Measurements from ENCODE around the gene NKX2-3. TPM values are rescaled to one million over a fixed set of nuclear protein-coding genes. Genes with fewer than 3 reads are reported as not detected.

The NKX2-3 gene
- polyA plus RNA-seq, 2 donors, result 0.14 to 1.1 TPM

DNA sequence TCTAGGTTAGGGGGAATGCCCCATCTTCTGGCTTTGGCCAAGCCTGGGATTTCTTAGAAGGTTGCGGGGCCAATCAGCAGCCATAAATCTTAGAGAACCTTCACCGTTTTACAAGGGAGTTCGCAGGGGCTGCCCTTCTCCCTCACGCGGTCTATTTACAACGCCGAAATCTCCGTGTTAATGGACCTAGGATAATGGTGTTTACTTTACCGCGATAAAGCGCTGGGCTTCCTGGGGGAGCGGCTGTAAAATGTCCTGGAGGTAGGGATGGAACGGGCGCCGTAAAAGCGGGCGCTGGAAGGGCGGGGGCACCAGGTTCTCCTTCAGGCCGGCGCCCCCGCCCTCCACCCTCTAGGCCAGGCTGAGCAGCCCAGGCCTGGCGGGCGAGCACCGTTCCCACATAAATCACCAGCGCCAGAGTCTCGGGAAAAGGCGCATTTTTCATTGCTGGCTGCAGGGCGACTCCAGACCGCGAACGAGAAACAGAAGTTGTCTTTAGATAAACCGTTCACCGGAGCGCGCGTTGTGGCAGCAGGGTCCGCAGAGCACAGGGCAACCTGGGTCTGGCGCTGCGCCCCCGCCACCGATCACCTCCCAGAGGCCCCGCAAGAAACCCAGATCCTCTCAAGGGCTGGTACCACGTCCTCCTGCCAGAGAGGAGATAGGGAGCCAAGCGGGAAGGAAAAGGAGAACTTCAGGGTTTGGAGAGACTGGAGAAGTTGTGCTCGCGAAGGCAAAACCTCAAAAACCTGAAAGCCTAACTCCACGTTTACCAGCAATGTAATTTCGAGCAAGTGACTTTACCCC, 12.5 kb upstream of the NKX2-3 start:
- H3K4me1 ChIP-seq (ENCODE audit: control insufficient read depth in 2 of 2, insufficient read depth in 2 of 2, low read length in 1 of 2), result peaks cover 0 to 18% of the 10 kb centered on the region in 2 donors
- H3K27ac ChIP-seq (ENCODE audit: low read depth in 2 of 2, low read length in 1 of 2), result no peak overlapping the region

DNA sequence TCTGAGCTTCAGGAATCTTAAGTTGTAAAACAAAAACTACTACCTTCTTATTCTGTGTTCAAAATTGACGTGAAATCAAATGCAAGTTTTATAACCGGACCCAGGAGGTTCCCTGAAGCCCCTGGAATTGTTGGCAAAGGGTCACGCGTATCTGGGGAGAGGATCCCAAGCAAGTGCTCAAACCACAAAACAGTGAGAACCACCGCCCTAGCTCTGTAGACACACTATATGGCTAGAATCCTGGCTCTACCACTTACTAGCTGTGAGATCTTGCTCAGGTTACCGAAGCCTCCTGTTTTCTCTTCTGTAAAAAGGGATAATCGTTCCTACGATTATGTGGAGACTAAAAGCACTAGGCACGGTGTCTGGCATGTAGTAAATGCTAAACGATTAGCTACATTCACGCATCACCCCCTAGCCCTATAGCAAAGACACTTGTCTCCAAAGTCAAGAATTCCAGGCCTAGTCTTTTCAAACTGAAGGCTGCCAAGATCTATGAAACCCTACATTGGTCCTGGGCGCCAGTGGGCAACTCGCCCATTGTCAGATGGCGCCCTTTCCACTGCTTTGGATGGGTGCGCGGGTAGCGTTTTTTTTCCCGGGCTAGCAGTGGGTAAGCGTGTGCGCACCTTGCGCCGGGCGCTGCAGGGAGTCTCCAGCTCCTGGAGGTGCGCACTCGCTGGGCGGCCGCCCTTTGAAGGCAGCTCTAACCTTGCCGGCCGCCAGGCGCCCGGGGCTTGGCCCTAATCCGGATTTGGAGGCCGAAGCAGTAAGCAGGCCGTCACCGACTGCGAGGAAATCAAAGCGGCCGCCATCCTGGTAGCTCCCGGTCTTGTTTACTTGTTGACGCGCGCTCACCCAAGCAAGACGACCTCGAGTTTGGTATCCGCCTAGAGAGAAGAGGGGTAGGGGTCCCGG, 11.6 kb upstream of the NKX2-3 start:
- H3K36me3 ChIP-seq (ENCODE audit: control insufficient read depth in 2 of 2, insufficient read depth in 2 of 2, low read length in 1 of 2), result no peaks in the 10 kb centered on the region
- H3K4me1 ChIP-seq (ENCODE audit: control insufficient read depth in 2 of 2, insufficient read depth in 2 of 2, low read length in 1 of 2), result peaks cover 0 to 18% of the 10 kb centered on the region in 2 donors
- WGBS, 2 donors, result 27 to 35% methylated on average over 45 to 46 of the region's 46 CpGs
- no peaks in the 10 kb centered on the region for H3K9me3 ChIP-seq (ENCODE audit: control insufficient read depth in 2 of 2, insufficient read depth in 1 of 2, low read depth in 1 of 2, low read length in 1 of 2)
- H3K27ac ChIP-seq (ENCODE audit: low read depth in 2 of 2, low read length in 1 of 2), result no peak overlapping the region
- H3K4me3 ChIP-seq (ENCODE audit: low read depth in 1 of 2, low read length in 2 of 2), result peak overlapping the region in 1 of 2 donors; percentile 5
- peaks cover 12 to 33% of the 10 kb centered on the region in 2 donors for H3K27me3 ChIP-seq (ENCODE audit: control insufficient read depth in 1 of 2, insufficient read depth in 2 of 2, low read length in 2 of 2)

More for the DNA sequence above, 12.5 kb upstream of the NKX2-3 start:
- H3K9me3 ChIP-seq (ENCODE audit: control insufficient read depth in 2 of 2, insufficient read depth in 1 of 2, low read depth in 1 of 2, low read length in 1 of 2), result no peaks in the 10 kb centered on the region
- 4 to 7% methylated on average over 48 of the region's 48 CpGs for WGBS, 2 donors
- H3K27me3 ChIP-seq (ENCODE audit: control insufficient read depth in 1 of 2, insufficient read depth in 2 of 2, low read length in 2 of 2), result peaks cover 13 to 30% of the 10 kb centered on the region in 2 donors
- no peaks in the 10 kb centered on the region for H3K36me3 ChIP-seq (ENCODE audit: control insufficient read depth in 2 of 2, insufficient read depth in 2 of 2, low read length in 1 of 2)
- H3K4me3 ChIP-seq (ENCODE audit: low read depth in 1 of 2, low read length in 2 of 2), result no peak overlapping the region

DNA sequence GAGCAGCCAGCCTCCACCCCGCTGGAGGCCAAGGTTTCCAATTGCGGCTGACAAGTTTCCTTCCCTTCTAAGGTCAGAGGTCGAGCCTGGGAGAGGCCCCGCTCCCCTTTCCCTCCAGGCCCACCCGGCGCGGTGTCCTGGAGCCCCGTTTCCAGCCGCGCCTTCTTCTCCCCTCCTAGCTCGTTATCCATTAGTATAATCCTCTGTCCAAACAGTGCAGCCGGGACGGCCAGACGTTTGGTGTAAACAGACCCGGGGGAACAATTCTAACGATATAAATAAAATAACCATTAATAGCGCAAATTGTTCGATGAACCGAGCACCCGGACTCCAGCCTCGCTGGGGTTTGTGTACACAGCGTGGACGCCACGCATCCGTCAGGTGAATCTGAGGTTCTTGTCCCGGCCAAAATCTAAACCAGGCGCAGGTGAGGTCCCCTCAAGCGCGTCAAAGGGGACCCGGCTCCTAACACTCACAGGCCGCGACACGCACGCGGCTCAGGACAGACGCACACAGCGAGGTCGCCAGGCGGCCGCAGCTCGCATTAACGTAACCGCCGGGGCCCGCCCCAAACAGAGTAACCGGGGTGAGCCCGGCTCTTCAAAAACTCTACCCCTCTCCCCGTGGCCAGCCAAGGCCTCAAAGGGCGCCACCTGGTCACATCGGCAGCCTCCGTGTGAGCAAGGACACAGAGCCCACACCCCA, 10.8 kb upstream of the NKX2-3 start:
- Histone ChIP-seq H3K9me3 (ENCODE audit: control insufficient read depth in 2 of 2, insufficient read depth in 1 of 2, low read depth in 1 of 2, low read length in 1 of 2) (peaks cover 0 to 3% of the 10 kb centered on the region in 2 donors), H3K4me1 (ENCODE audit: control insufficient read depth in 2 of 2, insufficient read depth in 2 of 2, low read length in 1 of 2) (peaks cover 0 to 18% of the 10 kb centered on the region in 2 donors), H3K36me3 (ENCODE audit: control insufficient read depth in 2 of 2, insufficient read depth in 2 of 2, low read length in 1 of 2) (no peaks in the 10 kb centered on the region), H3K4me3 (ENCODE audit: low read depth in 1 of 2, low read length in 2 of 2) (peak overlapping the region in 1 of 2 donors; percentile 5), H3K27ac (ENCODE audit: low read depth in 2 of 2, low read length in 1 of 2) (no peak overlapping the region), H3K27me3 (ENCODE audit: control insufficient read depth in 1 of 2, insufficient read depth in 2 of 2, low read length in 2 of 2) (peaks cover 17 to 39% of the 10 kb centered on the region in 2 donors)
- 27 to 28% methylated on average over 50 to 51 of the region's 51 CpGs for WGBS, 2 donors

DNA sequence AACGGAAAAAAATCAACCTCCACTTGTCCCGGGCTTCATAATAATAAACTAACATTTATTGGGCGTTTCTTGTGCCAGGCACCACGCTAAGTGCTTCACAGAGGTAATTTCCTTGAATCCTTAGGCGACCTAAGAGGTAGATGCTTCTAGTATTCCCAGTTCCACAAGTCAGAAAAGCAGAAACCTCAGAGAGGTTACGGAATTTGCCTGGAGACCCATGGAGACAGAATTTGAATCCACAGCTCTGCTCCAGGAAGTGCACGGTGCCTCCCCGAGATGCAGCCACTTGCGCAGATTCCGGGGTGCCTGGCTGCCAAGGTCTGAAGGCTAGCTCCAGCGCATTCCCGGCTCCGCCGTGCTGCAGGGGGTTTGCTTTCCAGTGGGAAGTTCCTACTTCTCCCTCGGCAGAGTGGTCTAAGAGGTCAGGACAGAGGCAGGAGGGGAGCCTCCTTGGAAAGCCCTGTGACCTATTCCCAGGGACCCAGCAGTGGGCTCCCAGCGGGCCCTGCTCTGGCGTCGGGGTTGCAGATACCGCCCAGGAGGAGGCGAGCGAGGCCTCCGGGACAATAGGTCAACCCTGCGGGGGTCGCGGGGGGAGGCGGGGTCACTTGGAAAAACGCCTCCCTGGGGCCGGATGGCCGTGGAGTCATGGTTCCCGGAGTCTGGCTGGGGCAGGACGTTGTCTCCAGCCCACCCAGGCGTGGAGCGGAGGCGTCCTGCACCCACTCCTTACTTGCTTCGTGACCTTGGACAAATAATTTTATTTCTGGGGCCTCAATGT, 10.1 kb upstream of the NKX2-3 start:
- peaks cover 21 to 42% of the 10 kb centered on the region in 2 donors for H3K27me3 ChIP-seq (ENCODE audit: control insufficient read depth in 1 of 2, insufficient read depth in 2 of 2, low read length in 2 of 2)
- H3K4me1 ChIP-seq (ENCODE audit: control insufficient read depth in 2 of 2, insufficient read depth in 2 of 2, low read length in 1 of 2), result peaks cover 0 to 18% of the 10 kb centered on the region in 2 donors
- no peak overlapping the region for H3K4me3 ChIP-seq (ENCODE audit: low read depth in 1 of 2, low read length in 2 of 2)
- H3K27ac ChIP-seq (ENCODE audit: low read depth in 2 of 2, low read length in 1 of 2), result no peak overlapping the region
- 18 to 23% methylated on average over 35 of the region's 35 CpGs for WGBS, 2 donors
- peaks cover 3% of the 10 kb centered on the region in 2 donors for H3K9me3 ChIP-seq (ENCODE audit: control insufficient read depth in 2 of 2, insufficient read depth in 1 of 2, low read depth in 1 of 2, low read length in 1 of 2)
- no peaks in the 10 kb centered on the region for H3K36me3 ChIP-seq (ENCODE audit: control insufficient read depth in 2 of 2, insufficient read depth in 2 of 2, low read length in 1 of 2)

DNA sequence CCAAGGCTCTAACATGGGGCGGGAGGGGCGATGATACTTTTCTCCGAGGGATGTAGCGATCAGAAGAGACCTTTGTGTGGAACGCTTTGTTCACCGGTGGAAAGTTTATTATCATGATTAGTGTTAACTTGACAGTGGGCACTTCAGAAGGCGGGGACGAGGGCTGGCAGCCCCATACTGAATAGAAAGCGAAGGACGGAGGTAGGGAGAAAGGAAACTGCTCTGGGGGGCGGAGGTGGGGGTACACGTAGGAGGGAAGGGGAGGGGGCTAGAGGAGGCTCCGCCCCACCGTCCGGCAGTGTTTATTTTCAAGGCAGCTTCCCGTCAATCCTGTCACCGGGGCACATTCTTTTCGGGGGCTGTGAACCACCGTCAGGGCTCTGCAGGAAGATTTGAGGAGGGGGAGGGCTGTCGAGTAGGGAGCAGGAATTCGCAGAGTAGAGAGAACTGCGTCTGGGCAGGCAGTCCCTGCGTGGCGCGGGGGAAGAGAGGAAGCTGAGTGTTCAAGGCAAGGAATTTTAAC, 9.4 kb upstream of the NKX2-3 start:
- Histone ChIP-seq H3K27ac (ENCODE audit: low read depth in 2 of 2, low read length in 1 of 2) (no peak overlapping the region), H3K27me3 (ENCODE audit: control insufficient read depth in 1 of 2, insufficient read depth in 2 of 2, low read length in 2 of 2) (peaks cover 21 to 47% of the 10 kb centered on the region in 2 donors), H3K4me3 (ENCODE audit: low read depth in 1 of 2, low read length in 2 of 2) (no peak overlapping the region), H3K4me1 (ENCODE audit: control insufficient read depth in 2 of 2, insufficient read depth in 2 of 2, low read length in 1 of 2) (peaks cover 0 to 18% of the 10 kb centered on the region in 2 donors), H3K36me3 (ENCODE audit: control insufficient read depth in 2 of 2, insufficient read depth in 2 of 2, low read length in 1 of 2) (no peaks in the 10 kb centered on the region), H3K9me3 (ENCODE audit: control insufficient read depth in 2 of 2, insufficient read depth in 1 of 2, low read depth in 1 of 2, low read length in 1 of 2) (peaks cover 3 to 5% of the 10 kb centered on the region in 2 donors)
- WGBS, 2 donors, result 6 to 8% methylated on average over 25 of the region's 25 CpGs

DNA sequence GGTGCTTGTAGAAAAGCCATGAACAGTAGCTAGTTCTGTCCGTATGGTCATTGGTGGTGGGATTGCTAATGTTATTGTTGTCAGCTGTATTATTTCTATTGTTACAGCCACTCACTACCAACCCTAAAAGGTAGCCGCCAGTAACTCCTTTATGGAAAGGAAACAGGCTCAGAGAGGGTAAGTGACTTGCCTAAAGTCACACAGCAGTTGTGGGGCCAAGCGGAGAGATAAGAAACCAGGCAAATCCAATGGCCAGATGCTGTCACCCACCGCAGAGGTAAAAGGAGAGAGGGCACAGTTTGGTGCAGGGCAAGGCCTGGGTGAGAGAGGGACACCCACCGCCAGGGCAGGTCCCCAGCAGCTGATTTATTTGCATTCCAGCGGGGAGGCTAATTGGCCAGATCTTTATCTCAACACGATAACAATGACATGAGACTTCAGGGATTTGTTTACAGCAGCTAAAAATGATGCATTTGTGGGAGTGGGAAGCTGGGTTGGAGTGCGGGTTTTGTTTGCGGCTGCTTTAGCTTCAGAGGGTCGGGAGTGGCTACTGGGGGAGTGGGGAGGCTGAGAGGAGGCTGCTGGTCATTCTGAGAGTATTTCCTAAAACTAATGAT, 8.6 kb upstream of the NKX2-3 start:
- Histone ChIP-seq H3K27ac (ENCODE audit: low read depth in 2 of 2, low read length in 1 of 2) (no peak overlapping the region), H3K27me3 (ENCODE audit: control insufficient read depth in 1 of 2, insufficient read depth in 2 of 2, low read length in 2 of 2) (peaks cover 21 to 45% of the 10 kb centered on the region in 2 donors), H3K36me3 (ENCODE audit: control insufficient read depth in 2 of 2, insufficient read depth in 2 of 2, low read length in 1 of 2) (no peaks in the 10 kb centered on the region), H3K4me3 (ENCODE audit: low read depth in 1 of 2, low read length in 2 of 2) (no peak overlapping the region), H3K9me3 (ENCODE audit: control insufficient read depth in 2 of 2, insufficient read depth in 1 of 2, low read depth in 1 of 2, low read length in 1 of 2) (peaks cover 3 to 5% of the 10 kb centered on the region in 2 donors), H3K4me1 (ENCODE audit: control insufficient read depth in 2 of 2, insufficient read depth in 2 of 2, low read length in 1 of 2) (peaks cover 0 to 18% of the 10 kb centered on the region in 2 donors)
- WGBS, 2 donors, result 37 to 49% methylated on average over 10 of the region's 10 CpGs

DNA sequence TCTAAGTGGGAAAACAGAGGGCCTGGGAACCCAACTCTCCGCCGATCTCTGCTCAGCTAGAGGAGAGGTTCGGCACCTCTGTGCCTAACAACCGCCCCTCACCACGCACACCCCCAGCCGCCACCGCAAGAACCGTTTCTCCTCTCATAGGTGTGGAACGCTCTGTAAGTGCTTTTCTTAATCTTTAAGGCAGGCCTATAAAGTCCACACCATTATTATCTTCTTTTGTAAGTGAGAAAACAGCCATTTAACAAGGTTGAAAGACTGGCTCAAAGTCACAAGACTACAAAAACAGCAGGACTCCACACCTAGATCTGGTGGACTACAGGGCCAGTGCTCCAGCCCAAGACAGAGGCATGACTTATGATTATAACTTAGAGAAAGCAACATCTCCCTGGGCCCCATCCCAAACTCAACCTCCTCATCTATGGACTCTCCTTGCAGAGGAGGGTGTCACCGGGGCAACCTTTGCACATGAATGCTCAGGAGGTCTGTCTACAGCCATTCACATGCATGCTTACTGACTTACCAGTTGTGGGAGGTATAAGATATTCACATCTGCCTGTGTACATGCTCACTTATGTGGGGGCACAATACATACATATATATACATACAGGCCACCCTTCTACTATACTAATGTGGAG, 7.9 kb upstream of the NKX2-3 start:
- Histone ChIP-seq H3K27me3 (ENCODE audit: control insufficient read depth in 1 of 2, insufficient read depth in 2 of 2, low read length in 2 of 2) (peaks cover 22 to 47% of the 10 kb centered on the region in 2 donors), H3K27ac (ENCODE audit: low read depth in 2 of 2, low read length in 1 of 2) (no peak overlapping the region), H3K36me3 (ENCODE audit: control insufficient read depth in 2 of 2, insufficient read depth in 2 of 2, low read length in 1 of 2) (no peaks in the 10 kb centered on the region), H3K4me1 (ENCODE audit: control insufficient read depth in 2 of 2, insufficient read depth in 2 of 2, low read length in 1 of 2) (peaks cover 0 to 18% of the 10 kb centered on the region in 2 donors), H3K4me3 (ENCODE audit: low read depth in 1 of 2, low read length in 2 of 2) (no peak overlapping the region), H3K9me3 (ENCODE audit: control insufficient read depth in 2 of 2, insufficient read depth in 1 of 2, low read depth in 1 of 2, low read length in 1 of 2) (peaks cover 3 to 5% of the 10 kb centered on the region in 2 donors)
- WGBS, 2 donors, result 54 to 79% methylated on average over 10 of the region's 10 CpGs

DNA sequence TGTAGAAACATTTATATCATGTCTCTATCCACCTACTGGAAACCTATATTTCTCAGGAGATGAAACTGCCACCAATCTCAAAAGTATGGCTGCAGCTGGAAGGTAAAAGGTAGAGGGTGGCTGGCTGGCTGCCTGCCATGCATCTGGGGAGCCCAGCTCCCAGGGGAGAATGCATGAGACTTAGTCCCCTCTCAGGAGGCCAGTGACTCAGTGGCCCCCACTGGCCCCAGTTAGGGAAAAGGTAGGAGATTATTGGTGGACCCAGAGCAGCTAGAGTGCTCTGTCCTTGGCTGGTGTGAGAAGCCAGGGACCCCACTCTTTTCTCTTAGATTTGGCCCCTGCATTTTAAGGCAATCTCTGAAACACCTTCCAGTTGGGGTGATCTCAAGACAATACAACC, 6.8 kb upstream of the NKX2-3 start:
- Histone ChIP-seq H3K9me3 (ENCODE audit: control insufficient read depth in 2 of 2, insufficient read depth in 1 of 2, low read depth in 1 of 2, low read length in 1 of 2) (peaks cover 3 to 5% of the 10 kb centered on the region in 2 donors), H3K27me3 (ENCODE audit: control insufficient read depth in 1 of 2, insufficient read depth in 2 of 2, low read length in 2 of 2) (peaks cover 29 to 55% of the 10 kb centered on the region in 2 donors), H3K4me3 (ENCODE audit: low read depth in 1 of 2, low read length in 2 of 2) (no peak overlapping the region), H3K36me3 (ENCODE audit: control insufficient read depth in 2 of 2, insufficient read depth in 2 of 2, low read length in 1 of 2) (no peaks in the 10 kb centered on the region), H3K27ac (ENCODE audit: low read depth in 2 of 2, low read length in 1 of 2) (no peak overlapping the region), H3K4me1 (ENCODE audit: control insufficient read depth in 2 of 2, insufficient read depth in 2 of 2, low read length in 1 of 2) (peaks cover 0 to 15% of the 10 kb centered on the region in 2 donors)
